ENCODE data around the gene KBTBD3. TPM values are rescaled to one million over a fixed set of nuclear protein-coding genes. Genes with fewer than 3 reads are reported as not detected.

Gene KBTBD3
- total and polyA plus RNA-seq, 4 donors: 1.0 to 12.4 (median 2.4) TPM

DNA sequence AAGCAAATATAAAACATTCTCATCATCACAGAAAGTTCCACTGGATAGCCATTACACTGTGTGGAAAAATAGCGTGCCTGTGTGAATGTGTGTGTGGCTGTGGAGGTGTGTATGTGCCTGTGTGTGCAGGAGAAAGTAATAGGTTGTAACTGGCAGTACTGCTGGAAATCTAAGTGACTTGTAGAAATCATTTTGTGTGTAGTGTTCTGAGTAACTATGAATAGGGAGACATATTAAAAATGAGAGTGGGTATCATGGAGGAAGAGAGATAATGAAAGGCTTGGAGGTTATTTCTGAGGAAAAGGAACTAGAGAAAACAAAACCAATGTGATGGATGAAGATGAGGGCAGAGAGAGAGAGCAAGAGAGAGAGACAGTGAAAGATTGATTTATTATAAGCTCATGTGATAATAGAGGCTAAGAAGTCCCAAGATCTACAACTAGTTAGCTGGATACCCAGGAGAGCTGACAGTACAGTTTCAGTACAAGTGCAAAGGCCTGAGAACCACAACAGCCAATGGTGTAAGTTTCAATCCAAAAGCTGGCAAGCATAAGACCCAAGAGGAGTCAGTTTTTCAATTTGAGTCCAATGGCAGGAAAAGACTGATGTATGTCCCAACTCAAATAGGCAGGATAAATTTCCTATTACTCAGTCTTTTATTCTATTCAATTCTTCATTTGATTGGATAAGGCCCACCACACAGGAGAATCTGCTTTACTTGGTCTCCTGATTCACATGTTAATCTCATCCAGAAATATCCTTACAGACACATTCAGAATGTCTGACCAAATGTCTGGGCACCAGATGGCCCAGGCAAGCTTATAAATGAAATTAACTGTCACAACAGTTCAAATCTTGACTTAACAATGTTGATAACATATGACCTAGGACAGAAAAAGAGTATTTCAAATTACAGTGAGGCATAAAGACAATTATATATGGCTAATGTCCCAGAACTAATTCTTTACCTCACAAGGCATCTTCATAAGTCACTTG, 14.9 kb downstream of the KBTBD3 start:
- Histone ChIP-seq H3K9me3 (ENCODE audit: control insufficient read depth in 4 of 4, low read length in 3 of 4) (no peaks in the 10 kb centered on the region), H3K4me3 (ENCODE audit: low read depth in 1 of 3, low read length in 3 of 3) (no peak overlapping the region), H3K27ac (ENCODE audit: low read depth in 1 of 2, low read length in 2 of 2) (no peak overlapping the region), H3K27me3 (ENCODE audit: control insufficient read depth in 4 of 4, insufficient read depth in 4 of 4, low read length in 3 of 4) (no peaks in the 10 kb centered on the region), H3K36me3 (ENCODE audit: control insufficient read depth in 4 of 4, insufficient read depth in 3 of 4, low read depth in 1 of 4, low read length in 3 of 4) (no peaks in the 10 kb centered on the region), H3K4me1 (ENCODE audit: control insufficient read depth in 4 of 4, insufficient read depth in 4 of 4, low read length in 3 of 4) (no peaks in the 10 kb centered on the region), H3K9ac (ENCODE audit: low read depth in 1 of 2, low read length in 2 of 2) (no peak overlapping the region)
- no peak for DNase-seq (ENCODE audit: low spot score)
- TF ChIP-seq, protein P1, sequence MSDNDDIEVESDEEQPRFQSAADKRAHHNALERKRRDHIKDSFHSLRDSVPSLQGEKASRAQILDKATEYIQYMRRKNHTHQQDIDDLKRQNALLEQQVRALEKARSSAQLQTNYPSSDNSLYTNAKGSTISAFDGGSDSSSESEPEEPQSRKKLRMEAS (IDR thresholded peaks at IDR 0.05): no peak
- TF ChIP-seq HNF4A (conservative IDR thresholded peaks at IDR 0.05) (no peak), HNF4G (IDR thresholded peaks at IDR 0.05) (no peak), GABPA (IDR thresholded peaks at IDR 0.05 in 1 of 2, conservative IDR thresholded peaks at IDR 0.05 in 1 of 2) (no peak), FOXA2 (IDR thresholded peaks at IDR 0.05) (no peak), EGR1 (IDR thresholded peaks at IDR 0.05; ENCODE audit: low read depth in 2 of 2) (no peak)
- 100% methylated on average over 1 of the region's 1 CpG for WGBS

DNA sequence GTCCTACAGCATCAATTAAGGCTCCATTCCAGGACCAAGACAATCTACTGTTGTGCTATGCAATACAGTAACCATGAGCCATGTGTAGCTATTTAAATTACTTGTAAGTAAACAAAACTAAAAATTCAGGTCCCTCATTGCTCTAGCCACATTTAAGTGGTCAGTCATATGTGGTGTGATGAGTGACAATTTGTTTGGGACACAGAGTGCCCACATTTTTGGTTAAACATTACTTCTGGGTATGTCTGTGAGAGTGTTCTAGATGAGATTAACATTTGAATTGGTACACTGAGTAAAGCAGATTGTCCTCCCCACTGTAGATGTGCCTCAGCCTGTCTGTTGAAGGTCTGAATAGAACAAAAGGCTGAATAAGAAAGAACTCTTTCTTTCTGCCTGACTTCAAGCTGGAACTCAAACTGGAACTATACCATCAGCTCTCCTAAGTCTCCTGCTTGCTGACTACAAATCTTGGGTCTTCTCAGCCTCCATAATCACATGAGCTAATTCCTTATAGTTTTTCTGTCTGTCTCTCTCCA, 15.8 kb downstream of the KBTBD3 start:
- Histone ChIP-seq H3K27ac (ENCODE audit: low read depth in 1 of 2, low read length in 2 of 2) (no peak overlapping the region), H3K27me3 (ENCODE audit: control insufficient read depth in 4 of 4, insufficient read depth in 4 of 4, low read length in 3 of 4) (no peaks in the 10 kb centered on the region), H3K36me3 (ENCODE audit: control insufficient read depth in 4 of 4, insufficient read depth in 3 of 4, low read depth in 1 of 4, low read length in 3 of 4) (no peaks in the 10 kb centered on the region), H3K4me1 (ENCODE audit: control insufficient read depth in 4 of 4, insufficient read depth in 4 of 4, low read length in 3 of 4) (no peaks in the 10 kb centered on the region), H3K9ac (ENCODE audit: low read depth in 1 of 2, low read length in 2 of 2) (no peak overlapping the region), H3K4me3 (ENCODE audit: low read depth in 1 of 3, low read length in 3 of 3) (no peak overlapping the region), H3K9me3 (ENCODE audit: control insufficient read depth in 4 of 4, low read length in 3 of 4) (no peaks in the 10 kb centered on the region)
- DNase-seq (ENCODE audit: low spot score): no peak
- TF ChIP-seq ZBTB33 (IDR thresholded peaks at IDR 0.05) (no peak), JUND (IDR thresholded peaks at IDR 0.05) (no peak), RXRA (IDR thresholded peaks at IDR 0.05) (no peak), FOXA2 (IDR thresholded peaks at IDR 0.05) (no peak), EGR1 (IDR thresholded peaks at IDR 0.05; ENCODE audit: low read depth in 2 of 2) (no peak), HNF4A (conservative IDR thresholded peaks at IDR 0.05) (no peak), TAF1 (conservative IDR thresholded peaks at IDR 0.05) (no peak), GABPA (IDR thresholded peaks at IDR 0.05 in 1 of 2, conservative IDR thresholded peaks at IDR 0.05 in 1 of 2) (no peak), YY1 (IDR thresholded peaks at IDR 0.05) (no peak), RAD21 (IDR thresholded peaks at IDR 0.05) (no peak), FOXA1 (IDR thresholded peaks at IDR 0.05) (no peak), NR2F2 (IDR thresholded peaks at IDR 0.05) (no peak), HNF4G (IDR thresholded peaks at IDR 0.05) (no peak), REST (IDR thresholded peaks at IDR 0.05) (no peak), SP1 (IDR thresholded peaks at IDR 0.05) (no peak)
- TF ChIP-seq, protein P1 (IDR thresholded peaks at IDR 0.05): no peak
- TF ChIP-seq, protein P2, sequence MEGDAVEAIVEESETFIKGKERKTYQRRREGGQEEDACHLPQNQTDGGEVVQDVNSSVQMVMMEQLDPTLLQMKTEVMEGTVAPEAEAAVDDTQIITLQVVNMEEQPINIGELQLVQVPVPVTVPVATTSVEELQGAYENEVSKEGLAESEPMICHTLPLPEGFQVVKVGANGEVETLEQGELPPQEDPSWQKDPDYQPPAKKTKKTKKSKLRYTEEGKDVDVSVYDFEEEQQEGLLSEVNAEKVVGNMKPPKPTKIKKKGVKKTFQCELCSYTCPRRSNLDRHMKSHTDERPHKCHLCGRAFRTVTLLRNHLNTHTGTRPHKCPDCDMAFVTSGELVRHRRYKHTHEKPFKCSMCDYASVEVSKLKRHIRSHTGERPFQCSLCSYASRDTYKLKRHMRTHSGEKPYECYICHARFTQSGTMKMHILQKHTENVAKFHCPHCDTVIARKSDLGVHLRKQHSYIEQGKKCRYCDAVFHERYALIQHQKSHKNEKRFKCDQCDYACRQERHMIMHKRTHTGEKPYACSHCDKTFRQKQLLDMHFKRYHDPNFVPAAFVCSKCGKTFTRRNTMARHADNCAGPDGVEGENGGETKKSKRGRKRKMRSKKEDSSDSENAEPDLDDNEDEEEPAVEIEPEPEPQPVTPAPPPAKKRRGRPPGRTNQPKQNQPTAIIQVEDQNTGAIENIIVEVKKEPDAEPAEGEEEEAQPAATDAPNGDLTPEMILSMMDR (IDR thresholded peaks at IDR 0.05; ENCODE audit: low read depth, low read length, missing input control): no peak
- TF ChIP-seq, protein P3, sequence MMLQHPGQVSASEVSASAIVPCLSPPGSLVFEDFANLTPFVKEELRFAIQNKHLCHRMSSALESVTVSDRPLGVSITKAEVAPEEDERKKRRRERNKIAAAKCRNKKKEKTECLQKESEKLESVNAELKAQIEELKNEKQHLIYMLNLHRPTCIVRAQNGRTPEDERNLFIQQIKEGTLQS (IDR thresholded peaks at IDR 0.05): no peak

All from liver (tissue), 9 donors.